NCI-H1930 (cell line): Measurements from ENCODE around the gene DBT.

Source experiments
- DNase-seq, 2 experiments: peaks; one replicate each; lab custom pipeline; 2025; lab: John Stamatoyannopoulos, UW

The DBT gene

DNA sequence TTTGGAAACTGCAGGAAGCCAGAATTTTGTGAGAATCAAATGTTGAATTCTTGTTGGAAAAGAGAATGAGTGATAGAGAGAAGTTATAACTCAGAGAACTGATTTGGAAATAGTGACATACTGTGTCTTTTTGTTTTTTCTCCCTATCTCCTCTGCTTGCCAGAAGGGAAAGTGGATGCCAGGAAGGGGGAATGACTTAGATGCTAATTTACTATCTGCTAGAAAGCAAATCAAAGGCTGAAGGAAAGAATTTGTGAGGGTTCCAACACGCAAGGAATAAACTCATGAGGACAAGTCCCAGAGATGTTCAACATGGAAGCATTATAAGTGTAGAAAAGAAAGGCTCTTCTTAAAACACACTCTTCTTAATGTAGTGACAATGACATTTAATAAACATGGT is 51.0 kb downstream of the DBT start:
- no peak for DNase-seq

DNA sequence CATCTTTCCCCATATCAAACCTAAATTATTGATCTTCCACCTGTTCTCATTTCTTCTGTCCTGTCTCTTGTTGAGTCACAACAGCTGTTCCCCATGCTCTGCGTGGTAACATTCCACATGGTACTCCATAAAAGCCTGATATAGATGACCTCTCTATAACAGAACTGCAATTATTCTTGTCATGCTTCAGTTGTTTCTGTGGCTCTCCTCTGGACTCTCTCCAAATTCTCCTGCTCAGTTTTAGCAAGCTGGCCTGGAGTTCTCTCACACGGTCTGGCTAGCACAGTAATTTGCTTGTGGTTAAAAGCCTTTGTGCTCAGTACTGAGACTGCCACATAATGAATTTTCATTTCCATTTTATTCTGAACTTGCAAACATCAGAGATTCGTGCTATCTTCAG is 61.0 kb downstream of the DBT start:
- DNase-seq = no peak

DNA sequence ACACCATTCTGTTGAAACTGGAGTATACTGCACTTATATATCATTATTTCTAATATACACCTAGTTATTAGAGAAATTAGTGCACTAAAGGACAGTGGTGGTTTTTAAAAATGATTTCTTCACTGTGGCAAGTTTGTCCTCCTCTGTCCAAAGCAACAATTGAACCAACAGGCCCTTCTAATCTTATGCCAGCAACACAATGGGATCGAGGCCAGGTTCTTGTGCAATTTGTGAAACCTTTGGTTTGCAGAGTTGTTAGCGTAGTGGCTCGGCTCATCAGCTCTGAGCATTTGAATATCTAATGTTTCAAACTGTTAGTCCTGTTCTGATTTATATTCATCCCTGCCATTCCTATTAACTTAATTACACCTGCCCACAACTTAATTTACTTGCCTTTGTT is 61.7 kb downstream of the DBT start:
- DNase-seq = no peak

GRCh38 chr1:100184536-100184935 is 65.1 kb downstream of the DBT start:
- no peak for DNase-seq

GRCh38 chr1:100183370-100183769 is 66.3 kb downstream of the DBT start:
- DNase-seq = no peak

DNA sequence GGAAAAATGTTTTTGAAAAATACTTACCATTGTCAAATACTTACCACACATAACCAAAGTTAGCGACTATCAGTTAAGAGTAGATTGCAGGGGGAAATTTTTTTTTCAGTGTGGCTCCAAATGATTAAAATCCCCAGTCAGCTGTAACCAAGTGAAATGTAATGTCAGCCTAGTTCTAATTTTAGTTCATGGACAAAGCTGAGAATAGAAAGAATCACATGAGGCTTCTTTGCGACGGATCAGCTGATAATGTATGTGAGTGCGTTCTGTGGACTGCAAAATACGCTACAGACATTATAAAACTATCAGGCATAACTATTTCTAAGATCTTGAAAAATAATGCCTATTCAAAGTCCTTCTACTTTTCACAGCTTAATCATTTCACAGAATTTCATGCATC is 71.5 kb downstream of the DBT start, which contains the start of gene LRRC39:
LRRC39 (minus strand) TSS at position 166 of the 400 bp plus-strand sequence. CDS start 9,740 bp downstream, outside the sequence.
- no peak for DNase-seq

GRCh38 chr1:100177295-100178041 is 72.2 kb downstream of the DBT start:
- DNase-seq = no peak

DNA sequence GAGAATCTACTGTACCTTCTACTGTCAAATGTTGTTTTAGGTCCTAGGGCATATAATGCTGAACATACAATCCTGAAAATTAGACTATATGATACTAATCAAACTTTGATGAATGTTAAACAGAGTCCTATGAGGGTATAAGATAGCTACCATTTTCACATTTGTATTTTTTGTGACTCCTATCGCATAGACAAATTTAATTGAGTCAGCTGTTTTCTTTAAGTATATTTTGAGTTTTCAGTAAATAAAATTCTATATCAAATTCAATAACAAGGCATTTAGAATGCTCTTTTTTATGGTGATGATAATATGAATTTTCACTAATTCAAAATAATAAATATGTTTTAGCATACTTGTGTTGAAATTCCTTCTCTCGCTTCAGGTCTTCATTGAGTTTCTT is 81.6 kb downstream of the DBT start:
- no peak for DNase-seq

DNA sequence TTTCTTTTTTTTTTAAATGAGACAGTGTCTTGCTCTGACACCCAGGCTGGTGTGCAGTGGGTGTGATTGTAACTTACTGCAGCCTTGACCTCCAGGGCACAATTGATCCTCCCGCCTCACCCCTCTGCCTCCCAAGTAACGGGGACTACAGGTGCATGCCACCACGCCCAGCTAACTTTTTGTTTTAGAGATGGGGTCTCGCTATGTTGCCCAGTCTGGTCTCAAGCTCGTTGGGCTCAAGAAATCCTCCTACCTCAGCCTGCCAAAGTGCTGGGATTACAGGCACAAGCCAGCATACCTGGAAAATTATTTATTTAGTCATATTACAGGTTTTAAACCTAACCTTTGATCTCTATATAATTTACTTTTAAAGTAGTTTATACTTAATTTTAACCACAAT is 84.9 kb downstream of the DBT start:
- DNase-seq = no peak

DNA sequence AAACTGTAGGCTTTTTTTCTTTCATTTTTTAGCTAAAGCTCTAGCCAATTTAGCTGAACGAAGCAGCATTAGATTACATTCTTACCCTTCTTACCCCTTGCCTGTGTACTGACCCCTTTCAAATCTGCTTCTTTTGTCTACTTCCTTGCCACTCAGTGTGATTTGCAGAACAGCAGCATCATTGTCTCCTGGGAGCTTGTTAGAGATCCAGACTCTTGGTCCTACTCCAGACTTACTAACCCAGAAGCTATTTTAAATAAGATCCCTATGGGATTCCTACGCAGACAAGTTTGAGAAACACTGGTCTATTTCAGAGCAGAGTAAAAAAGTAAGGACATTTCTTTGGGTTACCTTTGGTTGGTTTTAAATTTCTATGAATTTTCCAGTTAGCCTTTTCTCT is 85.4 kb downstream of the DBT start:
- DNase-seq = no peak

GRCh38 chr1:100162881-100163280 is 86.8 kb downstream of the DBT start:
- DNase-seq = no peak

DNA sequence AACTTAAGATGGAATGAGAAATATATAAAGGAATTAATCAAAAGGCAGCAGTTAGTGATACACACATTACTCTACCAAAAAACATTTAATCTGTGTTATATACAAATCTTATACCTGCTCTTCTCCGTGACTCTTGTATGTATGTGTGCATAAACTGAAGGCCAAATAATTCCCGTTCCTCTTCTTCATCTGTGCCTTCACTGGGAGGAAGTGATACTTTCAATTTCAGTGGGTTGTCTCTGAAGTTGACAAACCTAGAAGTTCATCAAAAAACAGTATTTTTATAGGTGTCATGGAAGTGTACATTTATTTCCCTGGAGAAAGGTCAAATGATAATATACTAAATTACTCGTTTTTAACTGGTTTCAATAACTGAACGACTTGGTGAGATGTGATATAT is 97.4 kb downstream of the DBT start:
- DNase-seq = no peak

GRCh38 chr1:100151679-100152078 is 98.0 kb downstream of the DBT start:
- DNase-seq = no peak

GRCh38 chr1:100147875-100148274 is 101.8 kb downstream of the DBT start:
- no peak for DNase-seq

- DNase-seq = no peak
Observed at GRCh38 chr1:100146958-100147357, 102.7 kb downstream of the DBT start.

DNA sequence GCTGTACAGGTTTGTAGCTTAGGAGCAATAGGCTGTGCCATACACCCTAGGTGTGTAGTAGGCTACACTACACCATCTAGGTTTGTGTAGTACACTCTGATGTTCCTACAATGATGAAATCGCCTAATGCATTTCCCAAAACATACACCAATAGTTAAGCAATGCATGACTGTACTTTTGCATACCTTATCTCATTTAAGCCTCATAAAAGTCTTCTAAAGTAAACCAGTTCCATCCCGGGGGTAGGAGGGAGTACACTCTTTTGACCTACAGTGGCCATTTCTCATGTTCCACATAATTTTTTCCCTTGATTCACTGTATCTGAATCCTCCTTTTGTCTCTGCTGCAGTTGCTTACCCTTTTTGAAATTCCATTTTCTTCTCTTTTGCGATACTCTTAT is 104.5 kb downstream of the DBT start:
- no peak for DNase-seq

GRCh38 chr1:100142343-100142742 is 107.3 kb downstream of the DBT start:
- no peak for DNase-seq

DNA sequence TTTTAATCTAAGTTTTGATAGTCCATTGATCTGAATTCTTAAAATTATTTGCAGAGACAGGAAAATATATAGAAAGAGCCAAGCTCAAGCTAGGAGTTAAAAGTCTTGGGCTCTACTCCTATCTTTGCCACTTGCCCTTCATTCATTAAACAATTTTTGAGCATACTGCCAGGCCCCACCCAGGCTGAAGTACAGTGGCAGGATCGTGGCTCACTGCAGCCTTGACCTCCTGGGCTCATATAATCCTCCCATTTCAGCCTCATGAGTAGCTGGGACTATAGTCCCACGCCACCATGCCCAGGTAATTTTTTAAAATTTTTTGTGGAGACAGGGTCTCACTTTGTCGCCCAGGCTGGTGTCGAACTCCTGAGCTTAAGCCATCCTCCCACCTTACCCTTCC is 108.4 kb downstream of the DBT start:
- DNase-seq = no peak

DNA sequence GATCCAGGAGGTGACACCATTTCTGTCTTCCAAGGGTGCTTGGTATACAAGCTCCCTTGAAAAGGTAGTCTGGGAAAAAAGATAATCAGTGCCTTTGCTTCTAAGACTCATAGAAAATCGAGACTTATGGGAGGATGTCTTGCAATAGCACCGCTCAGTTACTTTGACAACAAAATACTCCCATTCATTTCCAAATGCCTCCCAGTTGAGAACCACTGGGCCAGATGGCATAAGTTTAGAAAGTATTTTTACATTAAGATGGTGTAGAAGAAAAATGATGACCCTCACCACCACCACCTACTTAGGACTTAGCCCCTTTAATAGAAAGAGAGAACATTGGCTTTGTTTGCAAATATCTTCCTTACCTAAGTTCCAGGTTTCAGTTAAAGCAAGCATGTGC is 112.0 kb downstream of the DBT start:
- no peak for DNase-seq
